ENCODE data around the gene ARMC7. TPM values are rescaled to one million over a fixed set of nuclear protein-coding genes. Genes with fewer than 3 reads are reported as not detected.

The ARMC7 gene
- total and polyA plus RNA-seq, 12 donors: 3.7 to 13.8 (median 7.8) TPM

DNA sequence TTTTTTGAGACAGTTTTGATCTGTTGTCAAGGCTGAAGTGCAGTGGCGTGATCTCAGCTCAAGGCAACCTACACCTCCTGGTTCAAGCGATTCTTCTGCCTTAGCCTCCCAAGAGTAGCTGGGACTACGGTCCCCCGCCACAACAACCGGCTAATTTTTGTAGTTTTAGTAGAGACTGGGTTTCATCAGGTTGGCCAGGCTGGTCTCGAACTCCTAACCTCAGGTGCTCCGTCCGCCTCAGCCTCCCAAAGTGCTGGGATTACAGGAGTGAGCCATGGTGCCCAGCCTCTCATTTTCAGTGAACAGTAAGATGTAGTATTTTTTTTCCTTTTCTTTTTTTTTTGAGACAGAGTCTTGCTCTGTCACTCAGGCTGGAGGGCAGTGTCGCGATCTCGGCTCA, 65.2 kb downstream of the ARMC7 start:
- peaks cover 0 to 5% of the 10 kb centered on the region in 2 donors for H3K4me1 ChIP-seq (replicated peaks in 1 of 2)
- no peaks in the 10 kb centered on the region for H3K27me3 ChIP-seq
- peaks cover 0 to 79% of the 10 kb centered on the region in 2 donors for H3K36me3 ChIP-seq (replicated peaks in 1 of 2)
- H3K27ac ChIP-seq: no peak overlapping the region
- no peak for DNase-seq
- intact Hi-C loops (cut with DNase I): loop anchor here (5.0 to 10.0 kb wide), 2 partner anchors 50 to 63 kb away; no protein-coding TSS in a partner anchor
- TF ChIP-seq CTCF (IDR thresholded peaks at IDR 0.05) (no peak), POLR2A (IDR thresholded peaks at IDR 0.05) (no peak)
- no peak overlapping the region for H3K4me3 ChIP-seq
- no peaks in the 10 kb centered on the region for H3K9me3 ChIP-seq (replicated peaks in 1 of 3)
- 92 to 95% (median 94%) methylated on average over 11 of the region's 11 CpGs for WGBS, 4 donors

- no peaks in the 10 kb centered on the region for H3K27me3 ChIP-seq
- H3K36me3 ChIP-seq (replicated peaks in 1 of 2): peaks cover 0 to 76% of the 10 kb centered on the region in 2 donors
- TF ChIP-seq CTCF (IDR thresholded peaks at IDR 0.05) (no peak), POLR2A (IDR thresholded peaks at IDR 0.05) (no peak)
- peaks cover 0 to 19% of the 10 kb centered on the region in 2 donors for H3K4me1 ChIP-seq (replicated peaks in 1 of 2)
- 85 to 87% (median 86%) methylated on average over 5 of the region's 5 CpGs for WGBS, 4 donors
- no peaks in the 10 kb centered on the region for H3K9me3 ChIP-seq (replicated peaks in 1 of 3)
- H3K27ac ChIP-seq: no peak overlapping the region
- no peak for DNase-seq
- intact Hi-C loops (cut with DNase I): loop anchor here in 1 of 2 donors (10.0 kb wide), 1 partner anchor 52 kb away; no protein-coding TSS in a partner anchor
- H3K4me3 ChIP-seq: no peak overlapping the region
Observed at GRCh38 chr17:75176625-75177024, 66.9 kb downstream of the ARMC7 start.

- no peak overlapping the region for H3K4me3 ChIP-seq
- DNase-seq: no peak
- H3K4me1 ChIP-seq (replicated peaks in 1 of 2): peaks cover 0 to 23% of the 10 kb centered on the region in 2 donors
- no peak overlapping the region for H3K27ac ChIP-seq
- H3K36me3 ChIP-seq (replicated peaks in 1 of 2): peaks cover 0 to 59% of the 10 kb centered on the region in 2 donors
- no peaks in the 10 kb centered on the region for H3K9me3 ChIP-seq (replicated peaks in 1 of 3)
- 85 to 97% (median 94%) methylated on average over 6 of the region's 6 CpGs for WGBS, 4 donors
- no peak for TF ChIP-seq POLR2A (IDR thresholded peaks at IDR 0.05)
- no peaks in the 10 kb centered on the region for H3K27me3 ChIP-seq
- intact Hi-C loops (cut with DNase I): loop anchor here in 1 of 2 donors (10.0 kb wide), 1 partner anchor 54 kb away; no protein-coding TSS in a partner anchor
Observed at GRCh38 chr17:75178453-75178852, 68.7 kb downstream of the ARMC7 start.

Small RNAs within 50 kb of the gene (small RNA-seq; reads per million reads assigned to genes)
- gene AC111186.1 (0 reads per million in 2 donors), gene RF00019 (0 reads per million in 2 donors)

Other genes with a start within 250 kb of the ARMC7 start
- gene FDXR, start 237.0 kb upstream of the ARMC7 start, total RNA-seq: 100 to 1,000 TPM; 314 to 835 (median 511) TPM
- gene FDXR, start 237.0 kb upstream of the ARMC7 start, polyA plus RNA-seq: 100 to 1,000 TPM; 159 to 405 (median 254) TPM
- 10 to 100 TPM in 5 of 9 donors, 1 to 10 TPM in 4; 1.7 to 15.3 (median 10.4) TPM for gene FADS6, start 216.3 kb upstream of the ARMC7 start, total RNA-seq
- 1 to 10 TPM in 2 of 3 donors, under 1 TPM in 1; 0.92 to 5.1 (median 2.9) TPM for gene FADS6, start 216.3 kb upstream of the ARMC7 start, polyA plus RNA-seq
- 1 to 10 TPM in 7 of 9 donors, under 1 TPM in 2; 0.42 to 5.0 (median 1.3) TPM for gene USH1G, start 186.7 kb upstream of the ARMC7 start, total RNA-seq
- gene USH1G, start 186.7 kb upstream of the ARMC7 start, polyA plus RNA-seq: under 1 TPM; 0.40 to 0.72 (median 0.40) TPM
- gene OTOP2, start 185.7 kb upstream of the ARMC7 start, total RNA-seq: under 1 TPM in 1 of 9 donors, not detected in 8; 0.11 TPM
- gene OTOP2, start 185.7 kb upstream of the ARMC7 start, polyA plus RNA-seq: under 1 TPM in 1 of 3 donors, not detected in 2; 0.03 TPM
- gene OTOP3, start 174.1 kb upstream of the ARMC7 start, total RNA-seq: not detected
- not detected for gene OTOP3, start 174.1 kb upstream of the ARMC7 start, polyA plus RNA-seq
- gene HID1, start 137.2 kb upstream of the ARMC7 start, total RNA-seq: 10 to 100 TPM in 3 of 9 donors, 1 to 10 TPM in 6; 2.8 to 15.1 (median 6.6) TPM
- 10 to 100 TPM in 2 of 3 donors, 1 to 10 TPM in 1; 5.4 to 42.6 (median 19.2) TPM for gene HID1, start 137.2 kb upstream of the ARMC7 start, polyA plus RNA-seq
- 10 to 100 TPM in 6 of 9 donors, 1 to 10 TPM in 3; 1.2 to 17.9 (median 11.5) TPM for gene CDR2L, start 122.3 kb upstream of the ARMC7 start, total RNA-seq
- 1 to 10 TPM; 3.7 to 5.6 (median 4.1) TPM for gene CDR2L, start 122.3 kb upstream of the ARMC7 start, polyA plus RNA-seq
- 100 to 1,000 TPM in 1 of 9 donors, 10 to 100 TPM in 8; 38.7 to 120 (median 60.3) TPM for gene MRPL58, start 97.3 kb upstream of the ARMC7 start, total RNA-seq
- gene MRPL58, start 97.3 kb upstream of the ARMC7 start, polyA plus RNA-seq: 10 to 100 TPM; 46.7 to 88.8 (median 57.6) TPM
- 100 to 1,000 TPM; 215 to 452 (median 283) TPM for gene ATP5PD, start 63.0 kb upstream of the ARMC7 start, total RNA-seq
- gene ATP5PD, start 63.0 kb upstream of the ARMC7 start, polyA plus RNA-seq: 100 to 1,000 TPM; 393 to 826 (median 646) TPM
- gene KCTD2, start 62.7 kb upstream of the ARMC7 start, total RNA-seq: 10 to 100 TPM; 38.2 to 49.2 (median 41.0) TPM
- gene KCTD2, start 62.7 kb upstream of the ARMC7 start, polyA plus RNA-seq: 10 to 100 TPM; 20.6 to 52.4 (median 24.3) TPM
- gene SLC16A5, start 22.0 kb upstream of the ARMC7 start, total RNA-seq: 1 to 10 TPM in 8 of 9 donors, under 1 TPM in 1; 0.91 to 3.0 (median 1.7) TPM
- gene SLC16A5, start 22.0 kb upstream of the ARMC7 start, polyA plus RNA-seq: 1 to 10 TPM in 2 of 3 donors, under 1 TPM in 1; 0.77 to 3.9 (median 2.1) TPM
- 100 to 1,000 TPM in 1 of 9 donors, 10 to 100 TPM in 8; 33.4 to 112 (median 63.2) TPM for gene NT5C, start 21.8 kb downstream of the ARMC7 start, total RNA-seq
- gene NT5C, start 21.8 kb downstream of the ARMC7 start, polyA plus RNA-seq: 100 to 1,000 TPM in 2 of 3 donors, 10 to 100 TPM in 1; 20.6 to 124 (median 114) TPM
- gene JPT1, start 44.5 kb downstream of the ARMC7 start, total RNA-seq: 100 to 1,000 TPM in 1 of 9 donors, 10 to 100 TPM in 8; 34.2 to 232 (median 50.9) TPM
- gene JPT1, start 44.5 kb downstream of the ARMC7 start, polyA plus RNA-seq: 100 to 1,000 TPM in 2 of 3 donors, 10 to 100 TPM in 1; 98.6 to 161 (median 102) TPM
- 100 to 1,000 TPM in 6 of 9 donors, 10 to 100 TPM in 3; 65.2 to 371 (median 265) TPM for gene SUMO2, start 73.0 kb downstream of the ARMC7 start, total RNA-seq
- 100 to 1,000 TPM in 1 of 3 donors, 10 to 100 TPM in 2; 54.9 to 331 (median 65.6) TPM for gene SUMO2, start 73.0 kb downstream of the ARMC7 start, polyA plus RNA-seq
- 10 to 100 TPM; 18.7 to 53.8 (median 30.1) TPM for gene NUP85, start 95.7 kb downstream of the ARMC7 start, total RNA-seq
- gene NUP85, start 95.7 kb downstream of the ARMC7 start, polyA plus RNA-seq: 10 to 100 TPM; 24.1 to 51.5 (median 40.0) TPM
- gene GGA3, start 151.6 kb downstream of the ARMC7 start, total RNA-seq: 10 to 100 TPM in 8 of 9 donors, 1 to 10 TPM in 1; 8.0 to 36.9 (median 23.0) TPM
- 10 to 100 TPM; 23.2 to 51.5 (median 24.1) TPM for gene GGA3, start 151.6 kb downstream of the ARMC7 start, polyA plus RNA-seq
- gene MRPS7, start 151.9 kb downstream of the ARMC7 start, total RNA-seq: 100 to 1,000 TPM in 1 of 9 donors, 10 to 100 TPM in 8; 47.7 to 127 (median 73.0) TPM
- 100 to 1,000 TPM in 1 of 3 donors, 10 to 100 TPM in 2; 52.5 to 112 (median 87.7) TPM for gene MRPS7, start 151.9 kb downstream of the ARMC7 start, polyA plus RNA-seq
- 10 to 100 TPM in 8 of 9 donors, 1 to 10 TPM in 1; 9.2 to 53.0 (median 29.0) TPM for gene MIF4GD, start 161.3 kb downstream of the ARMC7 start, total RNA-seq
- gene MIF4GD, start 161.3 kb downstream of the ARMC7 start, polyA plus RNA-seq: 10 to 100 TPM; 10.7 to 15.1 (median 14.8) TPM
- gene SLC25A19, start 179.5 kb downstream of the ARMC7 start, total RNA-seq: 10 to 100 TPM; 15.8 to 63.9 (median 24.9) TPM
- gene SLC25A19, start 179.5 kb downstream of the ARMC7 start, polyA plus RNA-seq: 10 to 100 TPM; 23.6 to 38.4 (median 32.7) TPM